Dedifferentiated amniotic fluid mesenchymal stem cell (primary cell): ENCODE measurements around the gene AMER3.
A peak's percentile ranks its signal among the peaks of the same experiment; 100 is the strongest.

Experiments
- DNase-seq: peaks from one replicate; pipeline ENCODE4 v3.0.0-alpha.2; 2016; ENCODE audit errors: extremely low spot score

The AMER3 gene

GRCh38 chr2:130785466-130786055 lies 30.2 kb downstream of the AMER3 start:
- no peak for DNase-seq

GRCh38 chr2:130786076-130786475 lies 30.7 kb downstream of the AMER3 start:
- DNase-seq = no peak

GRCh38 chr2:130787841-130788240 lies 32.5 kb downstream of the AMER3 start:
- no peak for DNase-seq

GRCh38 chr2:130790312-130790711 lies 35.0 kb downstream of the AMER3 start:
- no peak for DNase-seq

GRCh38 chr2:130790804-130791616 lies 35.7 kb downstream of the AMER3 start:
- no peak for DNase-seq

GRCh38 chr2:130791617-130791939 lies 36.2 kb downstream of the AMER3 start:
- DNase-seq = no peak

- no peak for DNase-seq
Observed at GRCh38 chr2:130795431-130795830, 40.1 kb downstream of the AMER3 start.

- DNase-seq = no peak
Observed at GRCh38 chr2:130796290-130796689, 41.0 kb downstream of the AMER3 start.

GRCh38 chr2:130797493-130798435 lies 42.4 kb downstream of the AMER3 start:
- peak; percentile 83 for DNase-seq

- no peak for DNase-seq
Observed at GRCh38 chr2:130798472-130799218, 43.3 kb downstream of the AMER3 start.

GRCh38 chr2:130799295-130799694 lies 44.0 kb downstream of the AMER3 start:
- no peak for DNase-seq

GRCh38 chr2:130805613-130806012 lies 50.3 kb downstream of the AMER3 start:
- no peak for DNase-seq

GRCh38 chr2:130806370-130806769 lies 51.0 kb downstream of the AMER3 start:
- DNase-seq = no peak

- no peak for DNase-seq
Observed at GRCh38 chr2:130807659-130808385, 52.5 kb downstream of the AMER3 start.

- no peak for DNase-seq
Observed at GRCh38 chr2:130808482-130809268, 53.3 kb downstream of the AMER3 start.

- DNase-seq = no peak
Observed at GRCh38 chr2:130810490-130810889, 55.1 kb downstream of the AMER3 start.

- no peak for DNase-seq
Observed at GRCh38 chr2:130813722-130814121, 58.4 kb downstream of the AMER3 start.

GRCh38 chr2:130814931-130815680 lies 59.8 kb downstream of the AMER3 start:
- no peak for DNase-seq
